ENCODE data around the gene MGAT5.

Gene MGAT5

GRCh38 chr2:134454426-134454825, 200.6 kb downstream of the MGAT5 start:
- Mint-ChIP-seq H3K36me3 (ENCODE audit: low read depth) (peaks cover 2% of the 10 kb centered on the region), H3K27me3 (ENCODE audit: low read depth, poor library complexity) (peaks cover 4% of the 10 kb centered on the region), H3K9me3 (no peaks in the 10 kb centered on the region), H3K4me1 (peaks cover 37% of the 10 kb centered on the region), H3K27ac (peak overlapping the region; percentile 12), H3K4me3 (no peak overlapping the region)
- TF ChIP-seq CTCF (IDR thresholded peaks at IDR 0.05): no peak
- DNase-seq: no peak

DNA sequence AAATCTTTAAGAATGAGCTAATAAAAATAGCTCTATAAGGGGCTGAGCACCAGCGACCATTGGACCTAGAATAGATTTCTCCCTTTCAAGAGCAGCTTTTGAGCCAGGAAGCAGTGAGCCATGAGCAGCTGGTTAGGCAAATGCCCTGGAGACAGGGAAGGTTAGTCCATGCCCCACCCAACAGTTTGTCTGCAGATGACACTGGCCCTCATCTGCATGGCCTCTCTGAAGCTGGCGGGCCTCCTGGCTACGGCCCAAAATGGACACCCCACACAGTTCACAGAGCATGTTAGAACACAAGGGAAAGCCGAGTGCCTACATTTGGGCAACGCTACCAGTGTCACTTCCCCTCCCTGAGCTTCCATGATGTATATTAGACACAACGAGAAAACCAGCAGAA, 201.1 kb downstream of the MGAT5 start:
- H3K36me3 Mint-ChIP-seq (ENCODE audit: low read depth): no peaks in the 10 kb centered on the region
- H3K4me3 Mint-ChIP-seq: no peak overlapping the region
- no peaks in the 10 kb centered on the region for H3K9me3 Mint-ChIP-seq
- peaks cover 37% of the 10 kb centered on the region for H3K4me1 Mint-ChIP-seq
- no peak for DNase-seq
- no peak for TF ChIP-seq CTCF (IDR thresholded peaks at IDR 0.05)
- peaks cover 4% of the 10 kb centered on the region for H3K27me3 Mint-ChIP-seq (ENCODE audit: low read depth, poor library complexity)
- H3K27ac Mint-ChIP-seq: peak overlapping the region; percentile 13

DNA sequence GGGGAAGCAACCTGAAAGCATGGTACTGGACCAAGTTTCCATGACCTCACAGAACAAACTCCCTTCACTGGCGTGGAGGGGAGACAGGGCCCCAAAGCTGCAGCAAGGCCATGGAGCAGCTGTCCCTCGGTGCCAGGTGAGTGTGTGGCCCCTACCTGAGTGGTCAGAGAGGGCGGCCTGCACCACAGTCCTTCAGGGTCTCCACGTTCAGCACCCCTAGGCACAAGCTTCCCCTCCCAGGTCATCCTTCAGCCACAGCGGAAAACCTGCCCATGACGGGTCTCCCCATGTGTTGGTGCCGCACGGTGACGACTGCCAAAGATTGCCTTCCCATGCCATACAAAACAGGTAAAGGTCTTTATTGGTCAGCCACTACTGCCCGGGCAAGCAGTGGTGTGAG, 201.6 kb downstream of the MGAT5 start:
- Mint-ChIP-seq H3K4me1 (peaks cover 38% of the 10 kb centered on the region), H3K27ac (peak overlapping the region; percentile 13)

GRCh38 chr2:134457353-134457752, 203.5 kb downstream of the MGAT5 start:
- peaks cover 2% of the 10 kb centered on the region for H3K27me3 Mint-ChIP-seq (ENCODE audit: low read depth, poor library complexity)
- peaks cover 43% of the 10 kb centered on the region for H3K4me1 Mint-ChIP-seq
- no peak overlapping the region for H3K4me3 Mint-ChIP-seq
- no peak for TF ChIP-seq CTCF (IDR thresholded peaks at IDR 0.05)
- no peaks in the 10 kb centered on the region for H3K9me3 Mint-ChIP-seq
- DNase-seq: no peak
- no peak overlapping the region for H3K27ac Mint-ChIP-seq
- no peaks in the 10 kb centered on the region for H3K36me3 Mint-ChIP-seq (ENCODE audit: low read depth)

More for the DNA sequence above, 201.6 kb downstream of the MGAT5 start:
- Mint-ChIP-seq H3K4me3 (no peak overlapping the region), H3K9me3 (no peaks in the 10 kb centered on the region), H3K36me3 (ENCODE audit: low read depth) (no peaks in the 10 kb centered on the region), H3K27me3 (ENCODE audit: low read depth, poor library complexity) (peaks cover 4% of the 10 kb centered on the region)
- DNase-seq: no peak
- no peak for TF ChIP-seq CTCF (IDR thresholded peaks at IDR 0.05)

- Mint-ChIP-seq H3K27ac (peak overlapping the region; percentile 42), H3K9me3 (no peaks in the 10 kb centered on the region), H3K36me3 (ENCODE audit: low read depth) (no peaks in the 10 kb centered on the region), H3K4me1 (peaks cover 47% of the 10 kb centered on the region), H3K27me3 (ENCODE audit: low read depth, poor library complexity) (peaks cover 4% of the 10 kb centered on the region), H3K4me3 (no peak overlapping the region)
- TF ChIP-seq CTCF (IDR thresholded peaks at IDR 0.05): no peak
- DNase-seq: no peak
These were observed 204.0 kb downstream of the MGAT5 start for GRCh38 chr2:134457765-134458472.

GRCh38 chr2:134458473-134458853, 204.6 kb downstream of the MGAT5 start:
- peaks cover 47% of the 10 kb centered on the region for H3K4me1 Mint-ChIP-seq
- no peaks in the 10 kb centered on the region for H3K36me3 Mint-ChIP-seq (ENCODE audit: low read depth)
- H3K9me3 Mint-ChIP-seq: no peaks in the 10 kb centered on the region
- DNase-seq: no peak
- no peak for TF ChIP-seq CTCF (IDR thresholded peaks at IDR 0.05)
- no peak overlapping the region for H3K27ac Mint-ChIP-seq
- no peak overlapping the region for H3K4me3 Mint-ChIP-seq
- peaks cover 4% of the 10 kb centered on the region for H3K27me3 Mint-ChIP-seq (ENCODE audit: low read depth, poor library complexity)

All from nephron progenitor cell (in vitro differentiated cells).